Mesenchymal stem cell (in vitro differentiated cells and primary cell): Measurements from ENCODE around the gene DHRSX.

ENCODE experiments used
- DNase-seq: peaks from one replicate; pipeline ENCODE4 v3.0.0-alpha.2; 2013
- H2AFZ ChIP-seq: one replicate; pipeline ENCODE4 v1.6.1; 2013; ENCODE audit warnings: low read depth, mild to moderate bottlenecking, control low read depth, inconsistent platforms, low read length, moderate library complexity
- H2AK5ac ChIP-seq: 2 replicates; pipeline ENCODE4 v1.6.1; 2013; ENCODE audit warnings: low read length, moderate library complexity, mild to moderate bottlenecking, inconsistent platforms; ENCODE audit not compliant: severe bottlenecking
- H2BK120ac ChIP-seq: one replicate; pipeline ENCODE4 v1.6.1; 2013; ENCODE audit warnings: low read depth, mild to moderate bottlenecking, inconsistent platforms, low read length, moderate library complexity
- H2BK12ac ChIP-seq, 2 experiments: one replicate each; pipeline ENCODE4 v1.6.1; 2013; ENCODE audit warnings: inconsistent platforms in 2 of 2, low read length in 2 of 2, mild to moderate bottlenecking in 2 of 2, moderate library complexity in 2 of 2, control low read depth in 1 of 2
- H2BK15ac ChIP-seq: one replicate; pipeline ENCODE4 v1.6.1; 2013; ENCODE audit warnings: mild to moderate bottlenecking, low read depth, inconsistent platforms; ENCODE audit not compliant: poor library complexity, severe bottlenecking
- H2BK5ac ChIP-seq: 2 replicates; pipeline ENCODE4 v1.6.1; 2013; ENCODE audit warnings: low read depth, mild to moderate bottlenecking, low read length, control low read depth, inconsistent platforms; ENCODE audit not compliant: poor library complexity, severe bottlenecking
- H3K14ac ChIP-seq, 2 experiments: one replicate each; pipeline ENCODE4 v1.6.1; 2013; ENCODE audit warnings: inconsistent platforms in 2 of 2, low read length in 2 of 2, control low read depth in 1 of 2, mild to moderate bottlenecking in 1 of 2, moderate library complexity in 1 of 2
- H3K18ac ChIP-seq, 2 experiments: one replicate each; pipeline ENCODE4 v1.6.1; 2013; ENCODE audit warnings: inconsistent platforms in 2 of 2, low read length in 2 of 2, control low read depth in 1 of 2, low read depth in 1 of 2, mild to moderate bottlenecking in 1 of 2
- H3K23ac ChIP-seq, 2 experiments: one replicate each; pipeline ENCODE4 v1.6.1; 2013; ENCODE audit warnings: inconsistent platforms in 2 of 2, low read length in 2 of 2, mild to moderate bottlenecking in 2 of 2, moderate library complexity in 2 of 2, control low read depth in 1 of 2
- H3K27ac ChIP-seq: 2 replicates; pipeline ENCODE4 v1.5.1; 2013; ENCODE audit warnings: mild to moderate bottlenecking, moderate library complexity, low read length, control low read depth, inconsistent platforms; ENCODE audit not compliant: poor library complexity, severe bottlenecking
- H3K27me3 ChIP-seq, 2 experiments: 2 replicates each; pipeline versions ENCODE4 v1.6.1 to v1.7.0; 2013; ENCODE audit warnings: low read length in 2 of 2, mild to moderate bottlenecking in 2 of 2, moderate library complexity in 2 of 2, control low read depth in 1 of 2, inconsistent platforms in 1 of 2; ENCODE audit not compliant: control insufficient read depth in 1 of 2, insufficient read depth in 1 of 2
- H3K36me3 ChIP-seq, 2 experiments: 2 replicates each; pipeline versions ENCODE4 v1.6.1 to v1.7.0; 2013; ENCODE audit warnings: low read length in 2 of 2, control low read depth in 1 of 2, inconsistent platforms in 1 of 2, low read depth in 1 of 2, mild to moderate bottlenecking in 1 of 2; ENCODE audit not compliant: insufficient read depth in 2 of 2, control insufficient read depth in 1 of 2
- H3K4ac ChIP-seq, 2 experiments: one replicate each; pipeline ENCODE4 v1.6.1; 2013; ENCODE audit warnings: inconsistent platforms in 2 of 2, low read length in 2 of 2, mild to moderate bottlenecking in 2 of 2, moderate library complexity in 2 of 2, control low read depth in 1 of 2, low read depth in 1 of 2
- H3K4me1 ChIP-seq: 2 replicates; pipeline ENCODE4 v1.6.1; 2013; ENCODE audit warnings: low read depth, low read length, control low read depth; ENCODE audit not compliant: control insufficient read depth, insufficient read depth
- H3K4me2 ChIP-seq: 2 replicates; pipeline ENCODE4 v1.6.1; 2013; ENCODE audit warnings: low read length, mild to moderate bottlenecking, inconsistent platforms; ENCODE audit not compliant: poor library complexity, severe bottlenecking
- H3K4me3 ChIP-seq, 2 experiments: 2 replicates each; pipeline versions ENCODE4 v1.5.1 to v1.7.0; 2013; ENCODE audit warnings: low read length in 2 of 2, mild to moderate bottlenecking in 2 of 2, control low read depth in 1 of 2, low read depth in 1 of 2; ENCODE audit not compliant: insufficient read depth in 1 of 2
- H3K79me1 ChIP-seq: replicated peaks from 2 replicates; pipeline ENCODE4 v1.6.1; 2013; ENCODE audit warnings: mild to moderate bottlenecking, control low read depth, low read length, inconsistent platforms; ENCODE audit not compliant: poor library complexity, severe bottlenecking
- H3K9ac ChIP-seq: 2 replicates; pipeline ENCODE4 v1.7.0; 2013; ENCODE audit warnings: mild to moderate bottlenecking, low read length, moderate library complexity
- H3K9me3 ChIP-seq: 2 replicates; pipeline ENCODE4 v1.7.0; 2013; ENCODE audit warnings: mild to moderate bottlenecking, low read length; ENCODE audit not compliant: control insufficient read depth
- H4K8ac ChIP-seq: one replicate; pipeline ENCODE4 v1.6.1; 2013; ENCODE audit warnings: inconsistent platforms, mild to moderate bottlenecking, low read length, moderate library complexity
- H4K91ac ChIP-seq: one replicate; pipeline ENCODE4 v1.6.1; 2013; ENCODE audit warnings: mild to moderate bottlenecking, low read length, inconsistent platforms
- WGBS: methylation state at CpG from one replicate; pipeline ENCODE4 v1.1.7; 2013; ENCODE audit warnings: mixed read lengths; 5-methylcytosine and 5-hydroxymethylcytosine counted together

The DHRSX gene

DNA sequence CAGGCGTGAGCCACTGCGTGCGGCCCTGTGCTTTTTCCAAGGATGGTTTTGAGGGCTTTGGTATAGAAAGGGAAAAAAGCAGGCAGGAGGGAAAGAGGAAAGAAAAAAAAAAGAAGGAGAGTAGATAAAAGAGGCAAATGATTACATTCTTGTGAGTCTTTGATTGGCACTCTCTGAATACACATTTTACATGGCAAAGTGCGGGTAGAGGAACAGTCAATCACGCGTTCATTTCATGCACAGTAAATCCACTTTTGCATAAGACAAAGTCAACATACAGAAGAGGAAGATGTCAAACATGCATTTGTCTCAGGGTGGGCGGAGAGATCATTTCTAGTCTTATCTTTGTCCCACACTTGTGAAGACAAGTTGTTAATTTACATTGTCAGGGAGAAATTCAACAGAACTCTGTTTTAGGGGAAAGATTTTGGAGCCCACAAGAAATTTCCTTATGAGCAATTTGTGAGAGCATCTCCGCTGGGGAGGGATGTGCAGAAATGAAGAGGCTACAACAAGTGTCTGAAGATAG is 183.2 kb downstream of the DHRSX start:
- no peak overlapping the region for H3K14ac ChIP-seq
- H2AK5ac ChIP-seq = no peak overlapping the region
- no peak overlapping the region for H3K27ac ChIP-seq
- H3K18ac ChIP-seq = no peak overlapping the region
- H4K91ac ChIP-seq = no peak overlapping the region
- H2AFZ ChIP-seq = no peak overlapping the region
- H3K36me3 ChIP-seq = no peaks in the 10 kb centered on the region
- no peak overlapping the region for H3K4me3 ChIP-seq
- H3K79me1 ChIP-seq = no peaks in the 10 kb centered on the region
- no peak overlapping the region for H2BK12ac ChIP-seq
- no peaks in the 10 kb centered on the region for H3K4me1 ChIP-seq
- 87% methylated on average over 7 of the region's 8 CpGs for WGBS
- H3K9ac ChIP-seq = no peak overlapping the region
- H2BK15ac ChIP-seq = no peak overlapping the region
- H2BK120ac ChIP-seq = no peak overlapping the region
- H3K4ac ChIP-seq = no peak overlapping the region
- no peak overlapping the region for H4K8ac ChIP-seq
- H2BK5ac ChIP-seq = no peak overlapping the region
- H3K27me3 ChIP-seq = no peaks in the 10 kb centered on the region
- H3K9me3 ChIP-seq = peaks cover 4% of the 10 kb centered on the region
- DNase-seq = no peak
- no peak overlapping the region for H3K23ac ChIP-seq
- H3K4me2 ChIP-seq = no peak overlapping the region

DNA sequence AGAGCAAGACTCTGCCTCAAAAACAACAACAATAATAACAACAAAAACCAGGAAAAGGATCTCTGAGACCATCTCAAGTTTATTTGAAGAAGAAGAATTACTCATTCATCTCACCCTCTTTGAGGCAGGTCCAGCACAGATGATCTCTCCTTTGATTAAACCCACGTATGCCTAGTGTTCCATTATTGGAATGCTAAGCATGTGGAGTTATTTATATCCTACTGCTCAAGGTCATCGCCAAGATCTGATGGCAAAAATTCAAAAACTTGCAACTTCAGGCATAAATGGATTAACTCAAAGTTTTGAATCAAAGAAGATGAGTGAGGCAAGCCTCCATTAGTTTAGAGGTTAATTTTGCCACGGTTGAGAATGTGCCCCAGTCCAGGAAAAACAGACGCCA is 184.2 kb downstream of the DHRSX start:
- Histone ChIP-seq H4K8ac (no peak overlapping the region), H3K9me3 (peaks cover 4% of the 10 kb centered on the region), H3K4me2 (no peak overlapping the region), H3K4ac (no peak overlapping the region), H3K27me3 (no peaks in the 10 kb centered on the region), H3K18ac (no peak overlapping the region), H3K36me3 (no peaks in the 10 kb centered on the region), H2AK5ac (no peak overlapping the region), H3K9ac (no peak overlapping the region), H3K4me1 (no peaks in the 10 kb centered on the region), H3K4me3 (no peak overlapping the region), H2BK120ac (no peak overlapping the region), H2BK12ac (no peak overlapping the region), H2BK15ac (no peak overlapping the region), H3K14ac (no peak overlapping the region), H3K79me1 (no peaks in the 10 kb centered on the region), H2AFZ (no peak overlapping the region), H4K91ac (no peak overlapping the region), H3K27ac (no peak overlapping the region), H2BK5ac (no peak overlapping the region), H3K23ac (no peak overlapping the region)
- DNase-seq = no peak
- WGBS = 94% methylated on average over 3 of the region's 4 CpGs

- Histone ChIP-seq H3K36me3 (no peaks in the 10 kb centered on the region), H3K23ac (no peak overlapping the region), H4K91ac (no peak overlapping the region), H3K79me1 (no peaks in the 10 kb centered on the region), H3K4ac (no peak overlapping the region), H3K27ac (no peak overlapping the region), H2BK12ac (no peak overlapping the region), H3K9ac (no peak overlapping the region), H2AK5ac (no peak overlapping the region), H3K18ac (no peak overlapping the region), H3K4me1 (no peaks in the 10 kb centered on the region), H3K14ac (no peak overlapping the region), H3K27me3 (no peaks in the 10 kb centered on the region), H3K9me3 (peaks cover 4% of the 10 kb centered on the region), H2BK120ac (no peak overlapping the region), H3K4me3 (no peak overlapping the region), H2AFZ (no peak overlapping the region), H4K8ac (no peak overlapping the region), H2BK15ac (no peak overlapping the region), H2BK5ac (no peak overlapping the region), H3K4me2 (no peak overlapping the region)
- no peak for DNase-seq
- WGBS = 97% methylated on average over 5 of the region's 5 CpGs
These were observed 185.3 kb downstream of the DHRSX start for GRCh38 chrX:2315434-2315833.

DNA sequence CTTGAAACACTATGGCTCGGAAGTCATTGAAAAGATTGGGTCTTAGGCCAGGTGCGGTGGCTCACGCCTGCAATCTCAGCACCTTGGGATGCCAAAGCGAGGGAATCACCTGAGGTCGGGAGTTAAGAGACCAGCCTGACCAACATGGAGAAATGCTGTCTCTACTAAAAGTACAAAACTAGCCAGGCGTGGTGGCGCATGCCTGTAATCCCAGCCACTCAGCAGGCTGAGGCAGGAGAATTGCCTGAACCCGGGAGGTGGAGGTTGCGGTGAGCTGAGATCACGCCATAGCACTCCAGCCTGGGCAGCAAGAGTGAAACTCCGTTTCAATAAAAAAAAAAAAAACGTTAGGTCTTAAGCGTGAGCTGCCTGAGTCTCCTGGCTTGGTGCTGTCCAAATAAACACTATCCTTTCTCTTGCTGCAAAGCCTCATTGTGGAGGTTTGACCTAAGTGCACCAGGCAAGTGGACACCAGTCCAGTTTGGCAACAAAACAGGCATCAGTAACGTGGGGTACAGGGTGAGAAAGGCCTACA is 185.9 kb downstream of the DHRSX start:
- Histone ChIP-seq H3K14ac (no peak overlapping the region), H2BK12ac (no peak overlapping the region), H2AFZ (no peak overlapping the region), H3K18ac (no peak overlapping the region), H4K91ac (no peak overlapping the region), H3K4ac (no peak overlapping the region), H3K36me3 (no peaks in the 10 kb centered on the region), H3K4me2 (no peak overlapping the region), H3K9ac (no peak overlapping the region), H3K23ac (no peak overlapping the region), H3K27me3 (no peaks in the 10 kb centered on the region), H3K4me3 (no peak overlapping the region), H2BK5ac (no peak overlapping the region), H3K27ac (no peak overlapping the region), H2BK15ac (no peak overlapping the region), H3K9me3 (peaks cover 4% of the 10 kb centered on the region), H3K79me1 (no peaks in the 10 kb centered on the region), H3K4me1 (no peaks in the 10 kb centered on the region), H2AK5ac (no peak overlapping the region), H2BK120ac (no peak overlapping the region), H4K8ac (no peak overlapping the region)
- no peak for DNase-seq
- WGBS = 85% methylated on average over 14 of the region's 14 CpGs
